ENCODE results near the gene RCOR1. TPM values are rescaled to one million over a fixed set of nuclear protein-coding genes. Genes with fewer than 3 reads are reported as not detected.
A peak's percentile ranks its signal among the peaks of the same experiment; 100 is the strongest.
"Not testable (repeated sequence)": the region's sequence is repeated elsewhere in the genome, so short reads cannot be mapped to it uniquely, and the experiment has no call there.

The RCOR1 gene
- total and polyA plus RNA-seq, 5 donors from 2014 or later = 0.40 to 28.1 (median 0.51) TPM

DNA sequence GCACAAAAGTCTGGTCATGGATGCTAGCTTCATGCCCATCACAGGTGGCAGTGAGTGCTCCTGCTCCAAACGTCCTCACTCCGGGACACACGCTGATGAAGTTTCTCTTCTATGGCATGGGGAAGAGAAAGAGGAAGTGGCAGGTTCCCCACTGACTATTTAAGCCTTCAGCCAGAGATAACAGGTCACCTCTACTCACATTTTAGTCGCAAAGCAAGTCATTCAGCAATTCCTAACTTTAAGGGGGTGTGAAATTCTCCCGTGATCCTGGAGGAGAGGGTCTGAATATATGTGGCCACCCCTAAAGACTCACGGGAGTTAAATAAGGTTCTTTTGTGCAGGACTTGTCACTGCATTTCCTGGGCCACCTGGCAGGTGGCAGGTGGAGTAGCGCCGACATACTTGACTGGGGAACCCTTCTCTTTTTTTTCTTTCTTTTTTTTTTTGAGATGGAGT, 18.8 kb upstream of the RCOR1 start:
- ATAC-seq (ENCODE audit: low read depth in 2 of 2) = peak in 1 of 2 donors; percentile 24

GRCh38 chr14:102574281-102575159, 17.9 kb upstream of the RCOR1 start:
- no peaks in the 10 kb centered on the region for H3K4me1 ChIP-seq (ENCODE audit: control insufficient read depth, insufficient read depth, low read length, poor library complexity, severe bottlenecking)
- Mint-ChIP-seq H3K27ac (peak overlapping the region in 2 of 3 donors; percentile 56 to 62), H3K27me3 (peaks cover 8% of the 10 kb centered on the region), H3K9me3 (no peaks in the 10 kb centered on the region), H3K36me3 (no peaks in the 10 kb centered on the region), H3K4me3 (no peak overlapping the region), H3K4me1 (peaks cover 0 to 6% (median 4%) of the 10 kb centered on the region in 4 donors)
- no peak overlapping the region for H3K27ac ChIP-seq (ENCODE audit: insufficient read depth, low read length, poor library complexity, severe bottlenecking)
- no peaks in the 10 kb centered on the region for H3K27me3 ChIP-seq (ENCODE audit: control insufficient read depth, insufficient read depth, low read length)
- H3K9me3 ChIP-seq (ENCODE audit: control insufficient read depth in 2 of 2, low read length in 2 of 2) = no peaks in the 10 kb centered on the region
- DNase-seq (no peak), ATAC-seq (ENCODE audit: low read depth in 2 of 2) (no peak)
- no peak overlapping the region for H3K4me3 ChIP-seq (ENCODE audit: low read depth, low read length)
- no peaks in the 10 kb centered on the region for H3K36me3 ChIP-seq (ENCODE audit: control insufficient read depth, insufficient read depth, low read length)

More for the DNA sequence above, 18.8 kb upstream of the RCOR1 start:
- no peaks in the 10 kb centered on the region for H3K9me3 Mint-ChIP-seq
- no peak overlapping the region for H3K4me3 Mint-ChIP-seq
- no peak for DNase-seq
- H3K9me3 ChIP-seq (ENCODE audit: control insufficient read depth in 2 of 2, low read length in 2 of 2) = no peaks in the 10 kb centered on the region
- peaks cover 7% of the 10 kb centered on the region for H3K27me3 Mint-ChIP-seq
- H3K4me1 Mint-ChIP-seq = peaks cover 0 to 10% (median 7%) of the 10 kb centered on the region in 4 donors
- peak overlapping the region in 1 of 3 donors; percentile 62 for H3K27ac Mint-ChIP-seq
- H3K27me3 ChIP-seq (ENCODE audit: control insufficient read depth, insufficient read depth, low read length) = no peaks in the 10 kb centered on the region
- H3K27ac ChIP-seq (ENCODE audit: insufficient read depth, low read length, poor library complexity, severe bottlenecking) = no peak overlapping the region
- H3K4me1 ChIP-seq (ENCODE audit: control insufficient read depth, insufficient read depth, low read length, poor library complexity, severe bottlenecking) = peaks cover 2% of the 10 kb centered on the region
- no peaks in the 10 kb centered on the region for H3K36me3 ChIP-seq (ENCODE audit: control insufficient read depth, insufficient read depth, low read length)
- H3K4me3 ChIP-seq (ENCODE audit: low read depth, low read length) = peak overlapping the region; percentile 19
- no peaks in the 10 kb centered on the region for H3K36me3 Mint-ChIP-seq

DNA sequence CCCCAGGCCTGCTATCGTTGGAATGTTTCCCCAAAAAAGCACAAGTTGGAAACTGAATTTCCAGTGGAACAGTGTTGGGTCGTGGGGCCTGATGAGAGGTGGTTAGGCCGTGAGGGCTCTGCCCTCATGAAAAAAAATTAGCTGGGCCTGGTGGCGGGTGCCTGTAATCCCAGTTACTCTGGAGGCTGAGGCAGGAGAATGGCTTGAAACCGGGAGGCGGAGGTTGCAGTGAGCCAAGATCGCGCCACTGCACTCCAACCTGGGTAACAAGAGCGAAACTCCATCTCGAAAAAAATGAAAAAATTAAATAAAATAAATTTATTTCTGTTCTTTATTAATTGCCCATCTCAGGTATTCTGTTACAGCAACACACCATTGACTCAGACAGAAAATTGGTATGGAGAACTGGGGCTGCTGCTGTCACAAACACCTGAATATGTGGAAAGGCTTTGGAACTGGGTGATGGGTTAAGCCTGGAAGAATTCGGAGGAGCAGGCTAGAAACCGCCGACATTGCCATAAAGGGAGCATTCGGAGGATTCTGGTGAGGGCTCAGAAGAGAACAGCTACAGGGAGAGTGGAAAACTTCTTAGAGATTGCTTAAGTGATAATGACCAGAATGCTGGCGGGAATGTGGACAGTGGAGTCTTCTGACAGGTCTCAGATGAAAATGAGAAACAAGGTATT, 17.1 kb upstream of the RCOR1 start:
- H3K4me1 Mint-ChIP-seq = peaks cover 0 to 6% (median 4%) of the 10 kb centered on the region in 4 donors
- H3K4me3 Mint-ChIP-seq = no peak overlapping the region
- no peaks in the 10 kb centered on the region for H3K27me3 ChIP-seq (ENCODE audit: control insufficient read depth, insufficient read depth, low read length)
- H3K9me3 ChIP-seq (ENCODE audit: control insufficient read depth in 2 of 2, low read length in 2 of 2) = no peaks in the 10 kb centered on the region
- H3K36me3 Mint-ChIP-seq = no peaks in the 10 kb centered on the region
- H3K4me3 ChIP-seq (ENCODE audit: low read depth, low read length) = no peak overlapping the region
- H3K27me3 Mint-ChIP-seq = peaks cover 8% of the 10 kb centered on the region
- H3K9me3 Mint-ChIP-seq = no peaks in the 10 kb centered on the region
- ATAC-seq (ENCODE audit: low read depth in 2 of 2) (no peak), DNase-seq (no peak)
- H3K27ac Mint-ChIP-seq = no peak overlapping the region
- no peaks in the 10 kb centered on the region for H3K36me3 ChIP-seq (ENCODE audit: control insufficient read depth, insufficient read depth, low read length)
- H3K4me1 ChIP-seq (ENCODE audit: control insufficient read depth, insufficient read depth, low read length, poor library complexity, severe bottlenecking) = no peaks in the 10 kb centered on the region
- no peak overlapping the region for H3K27ac ChIP-seq (ENCODE audit: insufficient read depth, low read length, poor library complexity, severe bottlenecking)

DNA sequence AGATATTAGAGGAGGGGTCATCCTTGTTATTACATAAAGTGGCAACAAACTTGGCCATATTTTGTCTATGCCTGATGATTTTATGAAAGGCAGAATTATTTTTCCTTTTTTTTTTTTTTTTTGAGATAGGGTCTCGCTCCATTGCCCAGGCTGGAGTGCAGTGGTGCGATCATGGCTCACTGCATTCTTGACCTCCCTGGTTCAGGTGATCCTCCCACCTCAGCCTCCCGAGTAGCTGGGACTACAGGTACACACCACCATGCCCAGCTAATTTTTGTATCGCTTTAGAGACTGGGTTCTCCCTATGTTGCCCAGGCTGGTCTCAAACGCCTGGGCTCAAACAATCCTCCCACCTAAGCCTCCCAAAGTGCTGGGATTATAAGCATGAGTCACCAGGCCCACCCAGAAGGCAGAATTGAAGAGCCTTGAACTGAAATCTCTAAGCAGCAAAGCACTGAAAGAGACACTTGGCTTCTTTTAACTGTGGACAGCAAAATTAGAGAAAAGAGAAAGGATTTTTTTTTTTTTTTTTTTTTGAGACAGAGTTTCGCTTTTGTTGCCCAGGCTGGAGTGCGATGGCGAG, 16.5 kb upstream of the RCOR1 start:
- ATAC-seq (ENCODE audit: low read depth in 2 of 2) = not testable (repeated sequence)

GRCh38 chr14:102578821-102579220, 13.6 kb upstream of the RCOR1 start:
- H3K9me3 ChIP-seq (ENCODE audit: control insufficient read depth in 2 of 2, low read length in 2 of 2) = no peaks in the 10 kb centered on the region
- no peaks in the 10 kb centered on the region for H3K27me3 ChIP-seq (ENCODE audit: control insufficient read depth, insufficient read depth, low read length)
- Mint-ChIP-seq H3K4me1 (peaks cover 0 to 2% (median 0%) of the 10 kb centered on the region in 4 donors), H3K27me3 (peaks cover 8% of the 10 kb centered on the region), H3K27ac (no peak overlapping the region), H3K4me3 (no peak overlapping the region), H3K9me3 (no peaks in the 10 kb centered on the region), H3K36me3 (no peaks in the 10 kb centered on the region)
- DNase-seq (no peak), ATAC-seq (ENCODE audit: low read depth in 2 of 2) (no peak)
- H3K4me1 ChIP-seq (ENCODE audit: control insufficient read depth, insufficient read depth, low read length, poor library complexity, severe bottlenecking) = no peaks in the 10 kb centered on the region
- no peak overlapping the region for H3K27ac ChIP-seq (ENCODE audit: insufficient read depth, low read length, poor library complexity, severe bottlenecking)
- H3K4me3 ChIP-seq (ENCODE audit: low read depth, low read length) = no peak overlapping the region
- no peaks in the 10 kb centered on the region for H3K36me3 ChIP-seq (ENCODE audit: control insufficient read depth, insufficient read depth, low read length)

More for the DNA sequence above, 16.5 kb upstream of the RCOR1 start:
- H3K9me3 Mint-ChIP-seq; H3K36me3 ChIP-seq (ENCODE audit: control insufficient read depth, insufficient read depth, low read length); H3K27ac ChIP-seq (ENCODE audit: insufficient read depth, low read length, poor library complexity, severe bottlenecking); H3K9me3 ChIP-seq (ENCODE audit: control insufficient read depth in 2 of 2, low read length in 2 of 2); H3K4me3 ChIP-seq (ENCODE audit: low read depth, low read length); H3K27ac Mint-ChIP-seq; H3K4me1 Mint-ChIP-seq; H3K36me3 Mint-ChIP-seq; H3K27me3 Mint-ChIP-seq; H3K4me1 ChIP-seq (ENCODE audit: control insufficient read depth, insufficient read depth, low read length, poor library complexity, severe bottlenecking); DNase-seq; H3K27me3 ChIP-seq (ENCODE audit: control insufficient read depth, insufficient read depth, low read length); H3K4me3 Mint-ChIP-seq: not testable (repeated sequence)

- H3K27me3 Mint-ChIP-seq = peaks cover 4% of the 10 kb centered on the region
- no peak overlapping the region for H3K4me3 Mint-ChIP-seq
- Histone ChIP-seq H3K4me1 (ENCODE audit: control insufficient read depth, insufficient read depth, low read length, poor library complexity, severe bottlenecking) (no peaks in the 10 kb centered on the region), H3K9me3 (ENCODE audit: control insufficient read depth in 2 of 2, low read length in 2 of 2) (no peaks in the 10 kb centered on the region), H3K4me3 (ENCODE audit: low read depth, low read length) (no peak overlapping the region), H3K36me3 (ENCODE audit: control insufficient read depth, insufficient read depth, low read length) (no peaks in the 10 kb centered on the region), H3K27ac (ENCODE audit: insufficient read depth, low read length, poor library complexity, severe bottlenecking) (no peak overlapping the region), H3K27me3 (ENCODE audit: control insufficient read depth, insufficient read depth, low read length) (no peaks in the 10 kb centered on the region)
- no peaks in the 10 kb centered on the region for H3K9me3 Mint-ChIP-seq
- ATAC-seq (ENCODE audit: low read depth in 2 of 2) (no peak), DNase-seq (no peak)
- H3K4me1 Mint-ChIP-seq = peaks cover 0 to 2% (median 0%) of the 10 kb centered on the region in 4 donors
- H3K27ac Mint-ChIP-seq = peak overlapping the region in 1 of 3 donors; percentile 76
- H3K36me3 Mint-ChIP-seq = no peaks in the 10 kb centered on the region
These were observed 12.5 kb upstream of the RCOR1 start for GRCh38 chr14:102579696-102580549.

DNA sequence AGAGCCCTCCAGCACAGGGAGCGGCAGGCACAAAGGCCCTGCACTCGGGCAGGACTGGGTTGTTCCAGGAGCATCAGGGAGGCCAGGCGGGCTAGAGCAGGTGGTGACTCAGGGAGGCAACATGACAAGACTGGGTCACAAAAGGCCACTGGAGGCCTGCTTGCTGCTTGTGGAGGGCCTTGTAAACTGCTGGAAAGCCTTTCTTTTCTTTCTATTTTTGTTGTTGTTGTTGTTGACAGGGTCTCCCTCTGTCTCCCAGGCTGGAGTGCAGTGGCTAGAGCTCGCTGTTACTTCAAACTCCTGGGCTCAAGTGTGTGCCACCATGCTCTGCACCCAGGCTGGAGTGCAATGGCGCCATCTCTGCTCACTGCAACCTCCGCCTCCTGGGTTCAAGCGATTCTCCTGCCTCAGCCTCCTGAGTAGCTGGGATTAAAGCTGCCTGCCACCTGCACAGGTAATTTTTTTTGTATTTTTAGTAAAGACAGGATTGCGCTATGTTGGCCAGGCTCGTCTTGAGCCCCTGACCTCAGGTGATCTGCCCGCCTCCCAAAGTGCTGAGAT, 11.8 kb upstream of the RCOR1 start:
- no peaks in the 10 kb centered on the region for H3K36me3 ChIP-seq (ENCODE audit: control insufficient read depth, insufficient read depth, low read length)
- H3K27me3 ChIP-seq (ENCODE audit: control insufficient read depth, insufficient read depth, low read length) = no peaks in the 10 kb centered on the region
- H3K36me3 Mint-ChIP-seq = no peaks in the 10 kb centered on the region
- H3K27ac Mint-ChIP-seq = no peak overlapping the region
- no peak overlapping the region for H3K4me3 Mint-ChIP-seq
- H3K4me3 ChIP-seq (ENCODE audit: low read depth, low read length) = no peak overlapping the region
- ATAC-seq (ENCODE audit: low read depth in 2 of 2) (no peak), DNase-seq (no peak)
- peaks cover 4% of the 10 kb centered on the region for H3K27me3 Mint-ChIP-seq
- H3K9me3 ChIP-seq (ENCODE audit: control insufficient read depth in 2 of 2, low read length in 2 of 2) = no peaks in the 10 kb centered on the region
- no peaks in the 10 kb centered on the region for H3K4me1 ChIP-seq (ENCODE audit: control insufficient read depth, insufficient read depth, low read length, poor library complexity, severe bottlenecking)
- no peak overlapping the region for H3K27ac ChIP-seq (ENCODE audit: insufficient read depth, low read length, poor library complexity, severe bottlenecking)
- peaks cover 0 to 2% (median 0%) of the 10 kb centered on the region in 4 donors for H3K4me1 Mint-ChIP-seq
- H3K9me3 Mint-ChIP-seq = no peaks in the 10 kb centered on the region
